IMR-90 (cell line): ENCODE results near the gene UBXN6. TPM values are rescaled to one million over a fixed set of nuclear protein-coding genes. Genes with fewer than 3 reads are reported as not detected.

Source experiments
- ATAC-seq: fragments of 200-7000 bp; cut with Tn5 transposase; 2 replicates; pipeline ENCODE4 v1.9.1; 2020; ENCODE audit warnings: low read depth, mild to moderate bottlenecking, moderate library complexity
- BruUV-seq: library from RNA; stranded (reverse); fragments of 400-500 nt; replicated peaks from 2 replicates; lab custom pipeline; 2021; lab: Mats Ljungman, UMichigan
- CTCF ChIA-PET: fragments of 300-600 bp; formaldehyde crosslinking; extraction: SDS; loops from one replicate; lab custom pipeline; 2021; ENCODE audit warnings: antibody characterized with exemption; lab: Yijun Ruan, JAX
- POLR2A ChIA-PET: fragments of 300-600 bp; sonication (Branson Sonifier 250); formaldehyde crosslinking; loops from one replicate; lab custom pipeline; 2022; ENCODE audit warnings: antibody characterized with exemption; ENCODE audit not compliant: unreplicated experiment; lab: Charles Lee
- DNase-seq: peaks from one replicate; pipeline ENCODE4 v3.0.0; 2013
- H2AFZ ChIP-seq: replicated peaks from 2 replicates; pipeline ENCODE3; 2013; ENCODE audit warnings: low read length, mild to moderate bottlenecking; ENCODE audit not compliant: poor library complexity
- H2AK5ac ChIP-seq: 2 replicates; pipeline ENCODE4 v1.6.1; 2013; ENCODE audit warnings: low read depth, low read length, inconsistent platforms
- H2AK9ac ChIP-seq: replicated peaks from 2 replicates; pipeline ENCODE3; 2013; ENCODE audit warnings: mild to moderate bottlenecking, low read depth, low read length, moderate library complexity; ENCODE audit not compliant: poor library complexity
- H2BK120ac ChIP-seq: 2 replicates; pipeline ENCODE4 v1.6.1; 2013; ENCODE audit warnings: low read depth, low read length, inconsistent platforms
- H2BK15ac ChIP-seq: 3 replicates; pipeline ENCODE4 v1.6.1; 2013; ENCODE audit warnings: low read depth, low read length, inconsistent platforms
- H2BK20ac ChIP-seq: 2 replicates; pipeline ENCODE4 v1.6.1; 2013; ENCODE audit warnings: low read depth, mild to moderate bottlenecking, inconsistent platforms, low read length, moderate library complexity
- H2BK5ac ChIP-seq: 2 replicates; pipeline ENCODE4 v1.6.1; 2013; ENCODE audit warnings: mild to moderate bottlenecking, low read depth, low read length, inconsistent platforms; ENCODE audit not compliant: poor library complexity, severe bottlenecking
- H3K14ac ChIP-seq: replicated peaks from 2 replicates; pipeline ENCODE4 v1.6.1; 2013; ENCODE audit warnings: low read depth, low read length, inconsistent platforms
- H3K18ac ChIP-seq: 2 replicates; pipeline ENCODE4 v1.6.1; 2013; ENCODE audit warnings: low read depth, low read length, control low read depth
- H3K23ac ChIP-seq: 2 replicates; pipeline ENCODE4 v1.6.1; 2013; ENCODE audit warnings: low read depth, low read length, inconsistent platforms
- H3K27ac ChIP-seq: 2 replicates; pipeline ENCODE4 v1.5.1; 2013; ENCODE audit warnings: mild to moderate bottlenecking, control low read depth, low read length; ENCODE audit not compliant: insufficient read depth
- H3K27me3 ChIP-seq: 2 replicates; pipeline ENCODE4 v1.6.1; 2013; ENCODE audit warnings: low read length; ENCODE audit not compliant: control insufficient read depth, insufficient read depth
- H3K36me3 ChIP-seq: 2 replicates; pipeline ENCODE4 v1.6.1; 2013; ENCODE audit warnings: low read length, mixed read lengths; ENCODE audit not compliant: control insufficient read depth, insufficient read depth
- H3K4ac ChIP-seq: 2 replicates; pipeline ENCODE4 v1.6.1; 2013; ENCODE audit warnings: low read depth, low read length, inconsistent platforms
- H3K4me1 ChIP-seq: 2 replicates; pipeline ENCODE4 v1.6.1; 2013; ENCODE audit warnings: low read length, mixed read lengths; ENCODE audit not compliant: control insufficient read depth, insufficient read depth
- H3K4me2 ChIP-seq: 2 replicates; pipeline ENCODE4 v1.6.1; 2013; ENCODE audit warnings: low read depth, mild to moderate bottlenecking, control low read depth, low read length, moderate library complexity
- H3K4me3 ChIP-seq: 2 replicates; pipeline ENCODE4 v1.5.1; 2013; ENCODE audit warnings: low read depth, mild to moderate bottlenecking, control low read depth, low read length, moderate library complexity; ENCODE audit not compliant: insufficient read depth
- H3K56ac ChIP-seq: 2 replicates; pipeline ENCODE4 v1.6.1; 2013; ENCODE audit warnings: low read length, inconsistent platforms; ENCODE audit not compliant: insufficient read depth; ENCODE audit errors: extremely low read depth
- H3K79me1 ChIP-seq, 2 experiments: 2 replicates each; pipeline ENCODE4 v1.6.1; 2013; ENCODE audit warnings: low read length in 2 of 2, inconsistent platforms in 1 of 2, low read depth in 1 of 2
- H3K9ac ChIP-seq: 2 replicates; pipeline ENCODE4 v1.6.1; 2013; ENCODE audit warnings: low read depth, low read length, control low read depth
- H3K9me1 ChIP-seq: 2 replicates; pipeline ENCODE4 v1.6.1; 2013; ENCODE audit warnings: low read length, inconsistent platforms; ENCODE audit not compliant: insufficient read depth
- H3K9me3 ChIP-seq: 2 replicates; pipeline ENCODE4 v1.6.1; 2013; ENCODE audit warnings: low read length; ENCODE audit not compliant: control insufficient read depth, insufficient read depth
- H4K20me1 ChIP-seq: 2 replicates; pipeline ENCODE4 v1.6.1; 2013; ENCODE audit warnings: low read length, inconsistent platforms; ENCODE audit not compliant: insufficient read depth
- H4K5ac ChIP-seq: 2 replicates; pipeline ENCODE4 v1.6.1; 2013; ENCODE audit warnings: mild to moderate bottlenecking, low read depth, low read length, control low read depth
- H4K8ac ChIP-seq, 2 experiments: 2 replicates each; pipeline ENCODE4 v1.6.1; 2013; ENCODE audit warnings: low read depth in 2 of 2, low read length in 2 of 2, control low read depth in 1 of 2, inconsistent platforms in 1 of 2
- H4K91ac ChIP-seq: 2 replicates; pipeline ENCODE4 v1.6.1; 2013; ENCODE audit warnings: low read depth, low read length, inconsistent platforms; ENCODE audit not compliant: insufficient read depth
- BHLHE40 ChIP-seq: fragments of 150-350 bp; IDR thresholded peaks from 2 replicates; pipeline ENCODE4 v1.6.1; 2016; ENCODE audit warnings: mild to moderate bottlenecking, low read depth, low read length
- CHD1 ChIP-seq: IDR thresholded peaks from 2 replicates; pipeline ENCODE4 v1.6.1; 2012; ENCODE audit warnings: low read depth, low read length, improper control_type of control experiment
- FOS ChIP-seq: fragments of 150-350 bp; IDR thresholded peaks from 2 replicates; pipeline ENCODE4 v1.6.1; 2016; ENCODE audit warnings: low read depth, low read length
- MAFK ChIP-seq: IDR thresholded peaks from 2 replicates; pipeline ENCODE4 v1.6.1; 2012; ENCODE audit warnings: low read depth, low read length, improper control_type of control experiment
- MAZ ChIP-seq: IDR thresholded peaks from 2 replicates; pipeline ENCODE4 v1.6.1; 2012; ENCODE audit warnings: low read depth, mild to moderate bottlenecking, low read length, improper control_type of control experiment, moderate library complexity, borderline replicate concordance
- MXI1 ChIP-seq: IDR thresholded peaks from 2 replicates; pipeline ENCODE4 v1.6.1; 2012; ENCODE audit warnings: low read depth, mild to moderate bottlenecking, low read length, moderate library complexity, borderline replicate concordance
- NFE2L2 ChIP-seq: fragments of 150-350 bp; IDR thresholded peaks from 2 replicates; pipeline ENCODE4 v1.6.1; 2016; ENCODE audit warnings: low read depth, mild to moderate bottlenecking, low read length
- POLR2A ChIP-seq: IDR thresholded peaks from 2 replicates; pipeline ENCODE4 v1.6.1; 2012; ENCODE audit warnings: mild to moderate bottlenecking, low read depth, low read length
- RCOR1 ChIP-seq: IDR thresholded peaks from 2 replicates; pipeline ENCODE4 v1.6.1; 2012; ENCODE audit warnings: mild to moderate bottlenecking, low read length, improper control_type of control experiment; ENCODE audit not compliant: insufficient replicate concordance
- RFX5 ChIP-seq: IDR thresholded peaks from 2 replicates; pipeline ENCODE4 v1.8.0; 2012; ENCODE audit warnings: low read depth, mild to moderate bottlenecking, low read length, moderate library complexity
- WGBS, 2 experiments: methylation state at CpG; one replicate each; pipeline versions ENCODE4 v1.1.5 to v1.1.7; 2013; ENCODE audit warnings: missing lambda C conversion rate in 2 of 2; ENCODE audit not compliant: insufficient read length in 1 of 2; ENCODE audit errors: extremely low coverage in 2 of 2; 5-methylcytosine and 5-hydroxymethylcytosine counted together
- dilution Hi-C: fragments of 300-500 bp; cut with HindIII; formaldehyde crosslinking; loops from one replicate; pipeline ENCODE4 v1.14.3; 2018; ENCODE audit warnings: low sequenced_read_pairs; ENCODE audit not compliant: unreplicated experiment
- in situ Hi-C: fragments of 300-500 bp; cut with MboI; formaldehyde crosslinking; loops from 3 replicates; pipeline ENCODE4 v1.14.3; 2019; ENCODE audit warnings: low sequenced_read_pairs, inconsistent platforms, mixed read lengths
- intact Hi-C: fragments of 100-400 bp; cut with micrococcal nuclease; formaldehyde crosslinking; loops from 2 replicates; pipeline ENCODE4 v1.10.0; 2022
- polyA plus RNA-seq, 3 experiments: library from polyadenylated mRNA; depleted of rRNA; stranded (reverse); fragments of >200 nt; gene quantifications; 2 replicates each; pipeline ENCODE4 v1.2.3, GENCODE V29; 2012; ENCODE audit warnings: low replicate concordance in 1 of 3
- total RNA-seq: library from RNA; depleted of rRNA; stranded (reverse); fragments of >200 nt; gene quantifications from 2 replicates; pipeline ENCODE4 v1.2.3, GENCODE V29; 2012
- TF ChIP-seq, protein P1 (sequence below): conservative IDR thresholded peaks from 2 replicates; pipeline ENCODE4 v1.5.1; 2012; ENCODE audit warnings: mild to moderate bottlenecking, low read depth, low read length, improper control_type of control experiment
- TF ChIP-seq, protein P2 (sequence below): fragments of 150-350 bp; IDR thresholded peaks from 2 replicates; pipeline ENCODE4 v1.6.1; 2016; ENCODE audit warnings: low read depth, mild to moderate bottlenecking, low read length, moderate library complexity, borderline replicate concordance

Gene UBXN6
- total and polyA plus RNA-seq, 2 of the 4 experiments (the other 2 are of a cell fraction) = 84.2 to 86.5 TPM

DNA sequence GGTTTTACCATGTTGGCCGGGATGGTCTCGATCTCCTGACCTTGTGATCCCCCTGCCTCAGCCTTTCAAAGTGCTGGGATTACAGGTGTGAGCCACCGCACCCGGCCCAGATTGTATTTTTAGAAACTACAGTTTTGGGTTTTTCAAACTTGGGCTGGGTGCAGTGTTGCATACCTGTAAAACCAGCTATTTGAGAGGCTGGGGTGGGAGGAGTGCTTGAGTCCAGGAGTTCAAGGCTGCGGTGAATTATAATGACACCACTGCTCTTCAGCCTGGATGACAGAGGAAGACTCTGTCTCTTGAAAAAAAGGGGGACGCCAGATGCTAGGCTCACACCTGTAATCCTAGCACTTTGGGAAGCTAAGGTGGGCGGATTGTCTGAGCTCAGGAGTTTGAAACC lies 51.0 kb downstream of the UBXN6 start (continued):
- TF ChIP-seq FOS (no peak), NFE2L2 (no peak), BHLHE40 (no peak), MAZ (no peak), MAFK (no peak)

DNA sequence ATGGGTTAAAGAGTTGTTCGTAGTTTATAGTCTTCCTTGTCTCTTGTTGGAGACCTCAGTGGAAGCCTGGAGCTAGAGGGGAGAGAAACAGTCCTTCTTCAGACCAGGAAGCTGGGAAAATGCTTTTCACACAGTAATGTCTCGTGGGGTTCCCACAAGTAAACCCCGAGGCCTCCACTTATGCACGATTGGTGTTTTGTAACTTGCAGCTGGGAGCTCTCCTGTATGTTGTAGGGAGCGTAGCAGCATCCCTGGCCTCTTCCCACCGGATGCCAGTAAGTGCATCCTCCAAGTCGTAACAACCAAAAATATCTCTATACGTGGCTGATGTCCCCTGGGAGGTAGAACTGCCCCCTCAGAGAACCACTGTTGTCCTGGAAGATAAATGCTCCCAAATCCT lies 51.6 kb downstream of the UBXN6 start:
- BruUV-seq = no TSS peak
- in situ Hi-C loops = no loop called here

More for the DNA sequence above, 51.6 kb downstream of the UBXN6 start:
- Histone ChIP-seq H3K4me2 (no peak overlapping the region), H3K14ac (no peak overlapping the region), H2AK9ac (no peak overlapping the region), H3K9ac (no peak overlapping the region), H3K36me3 (no peaks in the 10 kb centered on the region; the same call in none of the 2 replicates), H2BK5ac (no peak overlapping the region), H3K18ac (no peak overlapping the region), H3K56ac (no peak overlapping the region), H2AFZ (no peak overlapping the region), H2BK15ac (no peak overlapping the region), H3K79me1 (peaks cover 18 to 47% of the 10 kb centered on the region in 2 experiments), H3K4ac (no peak overlapping the region), H2BK120ac (no peak overlapping the region), H3K9me1 (peaks cover 4% of the 10 kb centered on the region; the same call in 1 of the 2 replicates), H3K23ac (no peak overlapping the region), H3K4me1 (peaks cover 5% of the 10 kb centered on the region), H4K8ac (no peak overlapping the region), H3K9me3 (no peaks in the 10 kb centered on the region), H3K27ac (no peak overlapping the region), H2AK5ac (no peak overlapping the region), H4K20me1 (peaks cover 15% of the 10 kb centered on the region), H2BK20ac (no peak overlapping the region), H4K5ac (no peak overlapping the region), H3K27me3 (no peaks in the 10 kb centered on the region), H4K91ac (no peak overlapping the region), H3K4me3 (no peak overlapping the region)
- intact Hi-C loops = no loop called here
- no peak for DNase-seq
- ChIA-PET POLR2A (no interaction called here), CTCF (interaction anchor here (0.6 kb wide), 1 partner anchor 26 kb away, joined by 3 read pairs; no protein-coding TSS in a partner anchor)
- no peak for ATAC-seq
- dilution Hi-C loops = no loop called here
- no CpG with 5 or more reads among the region's 8 CpGs for WGBS, 2 experiments
- TF ChIP-seq RCOR1 = no peak
- no peak for TF ChIP-seq RFX5
- TF ChIP-seq NFE2L2 = no peak
- TF ChIP-seq POLR2A = no peak
- TF ChIP-seq MXI1 = no peak
- TF ChIP-seq CHD1 = no peak
- TF ChIP-seq, protein P1, sequence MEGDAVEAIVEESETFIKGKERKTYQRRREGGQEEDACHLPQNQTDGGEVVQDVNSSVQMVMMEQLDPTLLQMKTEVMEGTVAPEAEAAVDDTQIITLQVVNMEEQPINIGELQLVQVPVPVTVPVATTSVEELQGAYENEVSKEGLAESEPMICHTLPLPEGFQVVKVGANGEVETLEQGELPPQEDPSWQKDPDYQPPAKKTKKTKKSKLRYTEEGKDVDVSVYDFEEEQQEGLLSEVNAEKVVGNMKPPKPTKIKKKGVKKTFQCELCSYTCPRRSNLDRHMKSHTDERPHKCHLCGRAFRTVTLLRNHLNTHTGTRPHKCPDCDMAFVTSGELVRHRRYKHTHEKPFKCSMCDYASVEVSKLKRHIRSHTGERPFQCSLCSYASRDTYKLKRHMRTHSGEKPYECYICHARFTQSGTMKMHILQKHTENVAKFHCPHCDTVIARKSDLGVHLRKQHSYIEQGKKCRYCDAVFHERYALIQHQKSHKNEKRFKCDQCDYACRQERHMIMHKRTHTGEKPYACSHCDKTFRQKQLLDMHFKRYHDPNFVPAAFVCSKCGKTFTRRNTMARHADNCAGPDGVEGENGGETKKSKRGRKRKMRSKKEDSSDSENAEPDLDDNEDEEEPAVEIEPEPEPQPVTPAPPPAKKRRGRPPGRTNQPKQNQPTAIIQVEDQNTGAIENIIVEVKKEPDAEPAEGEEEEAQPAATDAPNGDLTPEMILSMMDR = no peak
- TF ChIP-seq BHLHE40 = no peak
- TF ChIP-seq, protein P2, sequence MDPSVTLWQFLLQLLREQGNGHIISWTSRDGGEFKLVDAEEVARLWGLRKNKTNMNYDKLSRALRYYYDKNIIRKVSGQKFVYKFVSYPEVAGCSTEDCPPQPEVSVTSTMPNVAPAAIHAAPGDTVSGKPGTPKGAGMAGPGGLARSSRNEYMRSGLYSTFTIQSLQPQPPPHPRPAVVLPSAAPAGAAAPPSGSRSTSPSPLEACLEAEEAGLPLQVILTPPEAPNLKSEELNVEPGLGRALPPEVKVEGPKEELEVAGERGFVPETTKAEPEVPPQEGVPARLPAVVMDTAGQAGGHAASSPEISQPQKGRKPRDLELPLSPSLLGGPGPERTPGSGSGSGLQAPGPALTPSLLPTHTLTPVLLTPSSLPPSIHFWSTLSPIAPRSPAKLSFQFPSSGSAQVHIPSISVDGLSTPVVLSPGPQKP = no peak
